Keratinocyte (primary cell): Measurements from ENCODE around the gene CDHR3.

ENCODE experiments used
- CTCF ChIP-seq, 3 experiments: IDR thresholded peaks in 1 of 3; conservative IDR thresholded peaks in 1 of 3; optimal IDR thresholded peaks in 1 of 3; 2 replicates in 2 of 3; 3 replicates in 1 of 3; pipeline versions ENCODE3 to v1.5.1; 2011; ENCODE audit warnings: low read length in 3 of 3, mild to moderate bottlenecking in 3 of 3, moderate library complexity in 2 of 3, control low read depth in 1 of 3, inconsistent platforms in 1 of 3; ENCODE audit not compliant: insufficient read depth in 2 of 3; ENCODE audit errors: extremely low read depth in 1 of 3
- EZH2 ChIP-seq: IDR thresholded peaks from one replicate; pipeline ENCODE4 v1.6.1; 2012; ENCODE audit warnings: inconsistent platforms, mild to moderate bottlenecking, low read length, moderate library complexity

GRCh38 chr7:106037489-106038176 lies 74.6 kb downstream of the CDHR3 start:
- TF ChIP-seq CTCF (optimal IDR thresholded peaks at IDR 0.05 in 1 of 3, IDR thresholded peaks at IDR 0.05 in 1 of 3, conservative IDR thresholded peaks at IDR 0.05 in 1 of 3; ENCODE audit: extremely low read depth in 1 of 3, insufficient read depth in 2 of 3, low read length in 3 of 3) (no peak), EZH2 (no peak)
